ENCODE measurements around the gene SPATA32. TPM values are rescaled to one million over a fixed set of nuclear protein-coding genes. Genes with fewer than 3 reads are reported as not detected.
A peak's percentile ranks its signal among the peaks of the same experiment; 100 is the strongest.

SPATA32 gene
- total RNA-seq, 6 experiments from 2014 or later: not detected

DNA sequence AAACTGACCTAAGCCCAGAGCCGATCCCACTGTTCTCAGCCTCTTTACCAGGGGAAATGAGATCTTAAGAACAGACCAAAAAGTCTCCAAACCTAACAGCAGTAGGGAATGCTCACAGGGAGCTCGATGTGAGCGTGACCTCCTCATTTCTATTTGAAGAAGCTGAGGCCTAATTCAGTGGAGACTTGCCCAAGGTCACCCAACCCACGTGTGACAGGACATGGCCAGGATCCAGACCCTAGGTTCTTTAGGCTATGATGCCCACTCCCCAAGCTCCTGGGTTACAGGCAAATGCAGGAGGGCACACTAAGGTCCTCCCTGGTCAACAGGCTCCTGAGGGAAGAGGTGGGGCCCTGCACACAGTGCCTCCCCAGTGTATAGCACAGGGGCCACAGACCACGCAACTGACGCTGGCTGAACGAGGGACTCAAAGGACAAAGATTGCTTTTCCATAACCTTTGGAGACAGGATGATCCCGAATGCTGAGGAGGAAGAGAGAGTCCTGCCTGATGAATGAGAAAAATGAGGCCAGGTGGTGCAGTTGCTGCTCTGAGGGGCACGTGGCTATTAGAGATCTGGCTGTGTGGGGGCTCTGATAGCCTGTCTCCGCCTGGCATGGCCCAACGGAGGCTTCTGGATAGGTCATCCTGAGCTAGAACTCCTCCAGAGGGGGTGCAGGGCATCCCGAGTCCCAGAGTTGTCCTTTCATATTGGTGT is 31.0 kb upstream of the SPATA32 start:
- H3K4me1 ChIP-seq: peaks cover 2 to 88% (median 43%) of the 10 kb centered on the region in 4 donors
- ATAC-seq (no peak), DNase-seq (no peak)
- 41% methylated on average over 7 of the region's 12 CpGs for whole genome bisulfite sequencing (ENCODE audit: insufficient coverage, low coverage, low lambda C conversion rate, missing lambda C conversion rate)
- intact Hi-C loops (cut with DNase I): no loop called here
- peak overlapping the region; percentile 11 to 87 (median 66) for H3K27ac ChIP-seq
- no peaks in the 10 kb centered on the region for H3K27me3 ChIP-seq
- no peak overlapping the region for H3K4me3 ChIP-seq
- peaks cover 0 to 7% (median under 1%) of the 10 kb centered on the region in 4 donors for H3K36me3 ChIP-seq
- TF ChIP-seq, protein P1, sequence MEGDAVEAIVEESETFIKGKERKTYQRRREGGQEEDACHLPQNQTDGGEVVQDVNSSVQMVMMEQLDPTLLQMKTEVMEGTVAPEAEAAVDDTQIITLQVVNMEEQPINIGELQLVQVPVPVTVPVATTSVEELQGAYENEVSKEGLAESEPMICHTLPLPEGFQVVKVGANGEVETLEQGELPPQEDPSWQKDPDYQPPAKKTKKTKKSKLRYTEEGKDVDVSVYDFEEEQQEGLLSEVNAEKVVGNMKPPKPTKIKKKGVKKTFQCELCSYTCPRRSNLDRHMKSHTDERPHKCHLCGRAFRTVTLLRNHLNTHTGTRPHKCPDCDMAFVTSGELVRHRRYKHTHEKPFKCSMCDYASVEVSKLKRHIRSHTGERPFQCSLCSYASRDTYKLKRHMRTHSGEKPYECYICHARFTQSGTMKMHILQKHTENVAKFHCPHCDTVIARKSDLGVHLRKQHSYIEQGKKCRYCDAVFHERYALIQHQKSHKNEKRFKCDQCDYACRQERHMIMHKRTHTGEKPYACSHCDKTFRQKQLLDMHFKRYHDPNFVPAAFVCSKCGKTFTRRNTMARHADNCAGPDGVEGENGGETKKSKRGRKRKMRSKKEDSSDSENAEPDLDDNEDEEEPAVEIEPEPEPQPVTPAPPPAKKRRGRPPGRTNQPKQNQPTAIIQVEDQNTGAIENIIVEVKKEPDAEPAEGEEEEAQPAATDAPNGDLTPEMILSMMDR (IDR thresholded peaks at IDR 0.05): no peak
- no peak for TF ChIP-seq POLR2A (IDR thresholded peaks at IDR 0.05)
- no peaks in the 10 kb centered on the region for H3K9me3 ChIP-seq

DNA sequence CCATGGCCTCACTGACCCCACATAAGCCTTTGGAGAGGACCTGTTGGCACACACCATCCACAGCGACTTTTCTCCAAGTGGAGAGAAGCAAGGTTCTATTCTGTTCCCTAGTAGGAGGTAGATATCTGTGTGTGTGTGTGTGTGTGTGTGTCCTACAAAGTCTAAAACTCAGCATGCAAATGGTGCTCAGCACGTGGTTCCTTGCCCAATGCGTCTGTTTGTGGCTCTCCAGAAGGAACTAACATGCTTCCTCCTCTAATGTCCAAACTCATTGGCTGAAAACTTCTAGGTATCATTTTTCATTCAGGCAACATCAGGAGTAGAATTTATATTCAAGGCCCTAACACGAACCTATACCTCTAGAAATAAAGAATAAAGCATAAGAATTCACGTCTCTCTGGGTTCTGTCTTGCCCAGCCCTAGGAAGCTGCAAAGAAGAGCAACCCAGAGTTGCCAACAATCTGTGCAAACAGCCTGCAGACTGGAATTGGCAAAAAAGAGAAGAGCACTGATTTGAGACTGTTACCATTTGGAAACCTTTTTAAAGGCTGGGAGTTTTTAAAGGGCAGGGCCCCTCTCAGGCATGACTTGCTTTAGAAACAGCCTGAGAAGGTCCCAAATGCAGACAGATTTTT is 29.4 kb upstream of the SPATA32 start:
- intact Hi-C loops (cut with DNase I): no loop called here
- WGBS (ENCODE audit: insufficient coverage, low coverage, low lambda C conversion rate, missing lambda C conversion rate): 50% methylated on average over 5 of the region's 5 CpGs
- Histone ChIP-seq H3K4me1 (peaks cover 2 to 84% (median 43%) of the 10 kb centered on the region in 4 donors), H3K4me3 (no peak overlapping the region), H3K9me3 (no peaks in the 10 kb centered on the region), H3K27ac (peak overlapping the region in 2 of 3 donors; percentile 10 to 87), H3K27me3 (no peaks in the 10 kb centered on the region), H3K36me3 (peaks cover 0 to 22% (median 9%) of the 10 kb centered on the region in 4 donors)
- no peak for TF ChIP-seq POLR2A (IDR thresholded peaks at IDR 0.05)
- TF ChIP-seq, protein P1 (IDR thresholded peaks at IDR 0.05): no peak
- DNase-seq: no peak
- no peak for ATAC-seq

DNA sequence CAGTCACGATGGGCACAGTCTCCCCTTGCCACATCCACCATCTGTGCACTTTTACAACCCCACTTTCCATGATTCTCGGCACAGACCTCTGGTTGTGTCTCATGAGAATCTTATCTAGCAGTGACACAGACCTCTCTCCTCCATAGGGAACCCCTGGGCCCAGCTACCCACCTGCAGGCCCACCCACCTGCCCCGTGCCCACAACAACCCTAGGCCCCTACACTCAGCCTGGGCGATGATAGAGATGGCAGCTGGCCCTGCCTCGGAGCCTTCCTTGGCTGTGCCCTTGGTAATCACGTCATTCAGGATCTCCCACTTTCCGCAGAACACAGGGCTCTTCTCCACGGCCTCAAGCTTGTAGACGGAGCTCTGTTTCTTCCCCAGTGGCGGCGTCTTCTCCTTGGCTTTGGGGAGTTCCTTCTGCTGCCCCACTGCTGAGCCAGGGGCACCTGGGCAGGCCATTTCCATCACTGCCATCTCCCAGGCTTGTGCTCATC is 28.4 kb upstream of the SPATA32 start:
- Histone ChIP-seq H3K9me3 (no peaks in the 10 kb centered on the region), H3K36me3 (peaks cover 0 to 30% (median 13%) of the 10 kb centered on the region in 4 donors), H3K4me3 (no peak overlapping the region), H3K27ac (no peak overlapping the region), H3K27me3 (no peaks in the 10 kb centered on the region), H3K4me1 (peaks cover 2 to 75% (median 41%) of the 10 kb centered on the region in 4 donors)
- DNase-seq: no peak
- no CpG with 5 or more reads among the region's 11 CpGs for WGBS (ENCODE audit: insufficient coverage, low coverage, low lambda C conversion rate, missing lambda C conversion rate)
- no peak for TF ChIP-seq POLR2A (IDR thresholded peaks at IDR 0.05)
- TF ChIP-seq, protein P1 (IDR thresholded peaks at IDR 0.05): no peak
- intact Hi-C loops (cut with DNase I): no loop called here
- ATAC-seq: no peak

DNA sequence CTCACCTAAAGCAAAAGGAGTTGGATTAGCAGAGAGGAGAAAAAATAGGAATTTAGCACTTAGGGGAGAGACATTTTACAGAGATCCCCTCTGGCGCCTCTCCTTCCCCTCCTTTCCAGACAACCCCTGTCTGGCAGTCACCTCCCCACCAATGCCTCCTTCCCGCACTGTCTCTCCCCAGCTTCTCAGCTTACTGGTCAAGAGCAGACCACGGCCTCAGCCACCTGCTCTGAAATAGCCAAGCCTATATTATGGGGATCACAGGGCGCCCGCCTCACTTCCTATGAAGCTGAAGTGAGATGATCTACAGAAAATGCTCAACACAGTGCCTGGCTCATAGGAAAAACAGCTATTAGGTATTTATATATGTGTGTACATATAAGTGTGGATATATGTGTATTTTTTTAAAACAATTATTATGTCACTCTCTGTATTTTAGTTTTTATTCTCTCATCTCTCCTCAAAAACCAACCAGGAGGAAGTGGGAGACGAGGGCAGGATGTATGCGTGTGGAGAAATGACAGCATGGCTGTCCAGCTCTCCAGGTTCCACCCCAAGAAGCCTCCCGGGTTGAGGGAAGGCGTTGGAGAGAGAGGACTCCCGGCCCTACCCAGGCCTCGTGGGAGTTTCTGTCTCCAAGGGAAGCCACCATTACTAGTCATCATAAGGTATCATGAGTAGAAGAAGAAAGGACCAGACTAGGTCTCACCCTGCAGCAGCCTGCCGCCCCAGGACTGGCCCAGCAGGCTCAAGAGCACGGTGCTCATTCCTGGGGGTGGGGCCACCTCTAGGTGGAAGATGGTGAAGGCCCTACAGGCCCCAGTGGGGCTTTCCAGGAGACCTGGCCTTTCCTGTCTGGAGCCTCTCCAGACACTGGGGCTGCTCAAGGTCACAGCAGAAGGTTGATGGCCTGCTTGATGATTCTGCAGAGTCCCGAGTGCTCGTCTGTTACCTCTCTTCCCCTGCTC is 27.7 kb upstream of the SPATA32 start:
- TF ChIP-seq, protein P1 (IDR thresholded peaks at IDR 0.05): no peak
- no peak for TF ChIP-seq POLR2A (IDR thresholded peaks at IDR 0.05)
- intact Hi-C loops (cut with DNase I): loop anchor here in 1 of 2 donors (5.0 kb wide), 1 partner anchor 98 kb away; no protein-coding TSS in a partner anchor
- H3K9me3 ChIP-seq: no peaks in the 10 kb centered on the region
- DNase-seq (no peak), ATAC-seq (peak in 1 of 4 donors; percentile 4)
- no peaks in the 10 kb centered on the region for H3K27me3 ChIP-seq
- 69% methylated on average over 10 of the region's 15 CpGs for WGBS (ENCODE audit: insufficient coverage, low coverage, low lambda C conversion rate, missing lambda C conversion rate)
- H3K4me1 ChIP-seq: peaks cover 2 to 69% (median 40%) of the 10 kb centered on the region in 4 donors
- H3K27ac ChIP-seq: no peak overlapping the region
- H3K4me3 ChIP-seq: no peak overlapping the region
- peaks cover 0 to 34% (median 13%) of the 10 kb centered on the region in 4 donors for H3K36me3 ChIP-seq
